A549 (cell line): ENCODE measurements around the gene PHKB. TPM values are rescaled to one million over a fixed set of nuclear protein-coding genes. Genes with fewer than 3 reads are reported as not detected.

Experiments
- polyA plus RNA-seq, 4 experiments: library from polyadenylated mRNA; depleted of rRNA in 3 of 4; stranded (reverse); fragments of >200 nt; fragmentation: RNase III in 1 of 4; extraction: RNeasy Plus Mini Kit Qiagen cat#74134 plus additional on column Dnase treatment in 1 of 4; gene quantifications; 2 replicates in 3 of 4; 3 replicates in 1 of 4; pipeline ENCODE4 v1.2.3, GENCODE V29; 2011 to 2017
- small RNA-seq, 6 experiments: library from RNA; depleted of rRNA; stranded (forward); fragments of <200 nt; gene quantifications; one replicate each; pipeline ENCODE3, GENCODE V24; 2012

Gene PHKB
- polyA plus RNA-seq, 2 of the 4 experiments (the other 2 are of a cell fraction), result 33.2 to 96.8 TPM

Small RNAs within 50 kb of the gene (small RNA-seq; reads per million reads assigned to genes)
- gene RNA5SP425, result 0 reads per million in 6 experiments

Other genes with a start within 250 kb of the PHKB start
- 112 and 124 TPM in 2 replicates for gene ITFG1, start 268 bp upstream of the PHKB start, polyA plus RNA-seq (2011; rRNA removed)
- 32.9 to 39.0 TPM (median 37.3 TPM) in 3 replicates for gene ITFG1, start 268 bp upstream of the PHKB start, polyA plus RNA-seq (2017; fragmentation: RNase III; extraction: RNeasy Plus Mini Kit Qiagen cat#74134 plus additional on column Dnase treatment)